WERI-Rb-1 (cell line): Measurements from ENCODE around the gene FFAR3.
A peak's percentile ranks its signal among the peaks of the same experiment; 100 is the strongest.

Source experiments
- DNase-seq: peaks from one replicate; pipeline ENCODE4 v3.0.0-alpha.2; 2020
- H3K27ac ChIP-seq: fragments of 250-450 bp; sonication (Bioruptor Pico); 2 replicates; pipeline ENCODE4 v1.5.1; 2020; ENCODE audit warnings: mild to moderate bottlenecking, moderate library complexity
- H3K27me3 ChIP-seq: fragments of 250-450 bp; sonication (Bioruptor Pico); 2 replicates; pipeline ENCODE4 v1.5.1; 2021; ENCODE audit warnings: mild to moderate bottlenecking, low read depth, moderate library complexity; ENCODE audit not compliant: insufficient read depth, severe bottlenecking
- H3K36me3 ChIP-seq: fragments of 250-450 bp; sonication (Bioruptor Pico); 2 replicates; pipeline ENCODE4 v1.5.1; 2020; ENCODE audit warnings: mild to moderate bottlenecking, moderate library complexity
- H3K4me3 ChIP-seq: 2 replicates; pipeline ENCODE4 v1.5.1; 2011; ENCODE audit warnings: low read depth, mild to moderate bottlenecking, control low read depth, low read length
- H3K9me3 ChIP-seq: fragments of 250-450 bp; sonication (Bioruptor Pico); 2 replicates; pipeline ENCODE4 v1.5.1; 2021; ENCODE audit warnings: mild to moderate bottlenecking, moderate library complexity; ENCODE audit not compliant: severe bottlenecking
- TF ChIP-seq, protein P1 (sequence below): IDR thresholded peaks from 2 replicates; pipeline ENCODE4 v1.5.1; 2011; ENCODE audit warnings: low read depth, mild to moderate bottlenecking, control low read depth, inconsistent platforms, low read length

FFAR3 gene

DNA sequence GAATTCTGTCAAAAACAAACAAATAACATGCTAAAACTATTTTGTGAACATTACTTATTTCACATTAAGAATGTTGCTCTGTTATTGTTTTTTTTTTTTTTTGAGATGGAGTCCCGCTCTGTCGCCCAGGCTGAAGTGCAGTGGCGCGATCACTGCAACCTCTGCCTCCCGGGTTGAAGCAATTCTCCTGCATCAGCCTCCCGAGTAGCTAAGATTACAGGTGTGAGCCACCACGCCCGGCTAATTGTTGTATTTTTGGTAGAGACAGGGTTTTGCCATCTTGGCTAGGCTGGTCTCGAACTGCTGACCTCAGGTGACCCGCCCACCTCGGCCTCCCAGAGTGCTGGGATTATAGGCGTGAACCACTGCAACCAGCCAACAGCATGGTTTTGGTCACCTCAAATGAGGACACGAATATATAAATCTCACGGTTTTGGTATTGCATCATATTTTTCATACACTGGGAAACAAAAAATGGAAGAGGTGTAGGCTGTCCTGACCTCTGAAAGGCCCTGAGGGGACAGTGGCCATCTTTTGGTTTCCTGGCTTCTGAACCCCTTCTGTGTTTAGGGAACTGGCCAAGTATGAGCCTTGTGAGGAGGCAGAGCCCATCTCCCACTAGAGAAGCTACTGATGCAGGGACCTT, 38.1 kb downstream of the FFAR3 start:
- H3K9me3 ChIP-seq: no peaks in the 10 kb centered on the region
- DNase-seq: peak; percentile 24
- no peaks in the 10 kb centered on the region for H3K27me3 ChIP-seq
- H3K36me3 ChIP-seq: no peaks in the 10 kb centered on the region
- TF ChIP-seq, protein P1, sequence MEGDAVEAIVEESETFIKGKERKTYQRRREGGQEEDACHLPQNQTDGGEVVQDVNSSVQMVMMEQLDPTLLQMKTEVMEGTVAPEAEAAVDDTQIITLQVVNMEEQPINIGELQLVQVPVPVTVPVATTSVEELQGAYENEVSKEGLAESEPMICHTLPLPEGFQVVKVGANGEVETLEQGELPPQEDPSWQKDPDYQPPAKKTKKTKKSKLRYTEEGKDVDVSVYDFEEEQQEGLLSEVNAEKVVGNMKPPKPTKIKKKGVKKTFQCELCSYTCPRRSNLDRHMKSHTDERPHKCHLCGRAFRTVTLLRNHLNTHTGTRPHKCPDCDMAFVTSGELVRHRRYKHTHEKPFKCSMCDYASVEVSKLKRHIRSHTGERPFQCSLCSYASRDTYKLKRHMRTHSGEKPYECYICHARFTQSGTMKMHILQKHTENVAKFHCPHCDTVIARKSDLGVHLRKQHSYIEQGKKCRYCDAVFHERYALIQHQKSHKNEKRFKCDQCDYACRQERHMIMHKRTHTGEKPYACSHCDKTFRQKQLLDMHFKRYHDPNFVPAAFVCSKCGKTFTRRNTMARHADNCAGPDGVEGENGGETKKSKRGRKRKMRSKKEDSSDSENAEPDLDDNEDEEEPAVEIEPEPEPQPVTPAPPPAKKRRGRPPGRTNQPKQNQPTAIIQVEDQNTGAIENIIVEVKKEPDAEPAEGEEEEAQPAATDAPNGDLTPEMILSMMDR: no peak
- H3K27ac ChIP-seq: peak overlapping the region; percentile 80
- H3K4me3 ChIP-seq: no peak overlapping the region

DNA sequence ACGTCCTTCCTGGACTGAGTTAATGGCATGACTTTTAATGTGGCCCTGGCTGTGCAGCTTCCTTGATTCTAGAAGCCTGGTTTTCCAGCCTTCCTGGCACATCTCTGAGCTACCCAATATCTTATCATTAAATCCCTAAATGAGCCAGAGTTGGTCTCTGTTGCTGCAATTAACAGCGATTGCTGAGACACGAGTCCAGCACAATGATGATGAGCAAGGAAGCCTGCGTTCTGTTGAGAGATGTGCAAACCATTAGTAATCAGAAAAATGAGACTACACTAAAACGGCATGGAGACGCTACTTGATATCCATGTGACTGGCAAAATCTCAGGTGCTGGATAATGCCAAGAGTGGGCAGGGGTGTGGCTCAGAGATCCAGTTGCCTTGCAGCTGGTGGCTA, 38.8 kb downstream of the FFAR3 start:
- no peak overlapping the region for H3K27ac ChIP-seq
- no peaks in the 10 kb centered on the region for H3K27me3 ChIP-seq
- H3K4me3 ChIP-seq: no peak overlapping the region
- no peak for DNase-seq
- H3K9me3 ChIP-seq: no peaks in the 10 kb centered on the region
- TF ChIP-seq, protein P1: no peak
- no peaks in the 10 kb centered on the region for H3K36me3 ChIP-seq

DNA sequence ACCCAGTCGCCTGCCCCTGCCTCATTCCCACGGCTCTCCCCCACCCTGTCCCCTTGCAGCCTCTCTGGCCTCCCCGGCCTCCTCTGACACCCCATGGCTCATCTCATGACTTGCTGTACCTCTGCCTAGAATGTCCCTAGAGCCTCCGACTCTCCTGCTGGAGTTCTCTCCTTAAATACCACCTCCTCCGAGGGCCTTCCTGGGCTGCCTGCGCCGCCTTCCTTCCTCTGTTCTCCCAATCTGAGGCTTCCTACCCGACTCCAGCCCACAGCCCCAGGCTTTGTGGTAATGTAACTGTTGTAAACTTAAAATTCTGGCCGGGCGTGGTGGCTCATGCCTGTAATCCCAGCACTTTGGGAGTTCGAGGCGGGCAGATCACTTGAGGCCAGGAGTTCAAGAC, 40.3 kb downstream of the FFAR3 start:
- TF ChIP-seq, protein P1: no peak
- no peak for DNase-seq
- Histone ChIP-seq H3K9me3 (no peaks in the 10 kb centered on the region), H3K36me3 (no peaks in the 10 kb centered on the region), H3K27ac (no peak overlapping the region), H3K27me3 (no peaks in the 10 kb centered on the region), H3K4me3 (no peak overlapping the region)

DNA sequence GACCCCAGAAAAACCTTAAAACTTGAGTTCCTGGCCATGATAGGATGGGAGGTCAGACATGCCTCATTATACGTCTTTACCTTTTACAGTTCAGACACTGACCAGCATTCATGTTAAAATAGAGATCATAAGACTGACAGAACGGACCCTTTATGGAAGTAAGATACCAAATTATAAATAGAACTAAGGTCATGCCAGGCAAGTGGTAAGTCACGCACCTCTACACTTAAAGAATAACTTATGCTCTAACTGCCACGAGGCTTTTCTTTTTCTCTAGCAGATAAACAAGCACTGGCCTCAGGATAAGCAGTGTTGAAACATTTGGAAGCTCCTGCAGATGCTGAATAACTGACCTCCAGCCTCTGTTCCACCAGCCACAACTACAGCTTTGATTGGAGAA, 41.0 kb downstream of the FFAR3 start:
- H3K27me3 ChIP-seq: no peaks in the 10 kb centered on the region
- TF ChIP-seq, protein P1: no peak
- no peak overlapping the region for H3K27ac ChIP-seq
- H3K4me3 ChIP-seq: no peak overlapping the region
- no peaks in the 10 kb centered on the region for H3K9me3 ChIP-seq
- DNase-seq: no peak
- no peaks in the 10 kb centered on the region for H3K36me3 ChIP-seq

DNA sequence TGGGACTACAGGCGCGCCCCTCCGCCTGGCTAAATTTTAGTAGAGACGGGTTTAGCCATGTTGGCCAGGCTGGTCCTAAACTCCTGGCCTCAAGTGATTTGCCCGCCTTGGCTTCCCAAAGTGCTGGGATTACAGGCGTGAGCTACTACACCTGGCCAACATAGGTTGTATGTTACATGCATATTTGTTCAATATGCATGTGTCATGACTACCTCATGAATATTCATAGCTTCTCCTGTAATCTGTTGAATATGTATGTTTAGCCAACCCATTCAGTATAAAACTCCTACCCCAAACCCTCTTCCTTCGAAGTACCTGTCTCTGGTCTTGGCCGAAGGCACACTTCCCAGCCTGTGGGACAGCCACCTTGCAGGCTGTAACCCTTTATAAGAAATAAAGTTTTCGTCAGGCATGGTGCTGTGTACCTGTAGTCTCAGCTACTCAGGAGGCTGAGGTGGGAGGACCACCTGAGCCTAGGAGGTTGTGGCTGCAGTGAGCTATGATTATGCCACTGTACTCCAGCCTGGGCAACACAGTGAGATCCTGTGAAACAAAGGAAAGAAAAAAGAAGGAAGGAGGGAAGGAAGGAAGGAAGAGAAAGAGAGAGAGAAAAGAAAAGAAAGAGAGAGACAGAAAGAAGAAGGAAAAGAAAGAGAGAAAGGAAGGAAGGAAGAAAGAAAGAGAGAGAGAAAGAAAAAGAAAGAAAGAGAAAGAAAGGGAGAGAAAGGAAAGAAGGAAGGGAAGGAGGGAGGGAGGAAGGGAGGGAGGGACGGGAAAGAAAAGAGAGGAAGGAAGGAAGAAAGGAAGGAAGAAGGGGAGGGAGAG, 41.9 kb downstream of the FFAR3 start:
- Histone ChIP-seq H3K4me3 (no peak overlapping the region), H3K27ac (no peak overlapping the region), H3K27me3 (no peaks in the 10 kb centered on the region), H3K9me3 (no peaks in the 10 kb centered on the region), H3K36me3 (no peaks in the 10 kb centered on the region)
- DNase-seq: no peak
- TF ChIP-seq, protein P1: no peak
